SK-N-SH (cell line): ENCODE measurements around the gene HOXC13. TPM values are rescaled to one million over a fixed set of nuclear protein-coding genes. Genes with fewer than 3 reads are reported as not detected.

ENCODE experiments used
- CTCF ChIA-PET: fragments of 300-600, 350-600 bp; formaldehyde crosslinking; extraction: SDS; loops from one replicate; lab custom pipeline; 2021; lab: Yijun Ruan, JAX
- POLR2A ChIA-PET: fragments of 350-600 bp; sonication (Branson Sonifier 250); formaldehyde crosslinking; extraction: SDS; loops from one replicate; lab custom pipeline; 2020; ENCODE audit warnings: antibody characterized with exemption, inconsistent platforms; lab: Yijun Ruan, JAX
- DNase-seq: peaks from one replicate; pipeline ENCODE4 v3.0.0; 2012
- H2AFZ ChIP-seq: fragments of 200-600 bp; sonication (generic); 2 replicates; pipeline ENCODE4 v1.8.1; 2016; ENCODE audit warnings: antibody characterized with exemption, mild to moderate bottlenecking, low read depth
- H3F3A ChIP-seq: fragments of 200-600 bp; sonication (generic); replicated peaks from 2 replicates; pipeline ENCODE3; 2016; ENCODE audit warnings: antibody characterized with exemption, mild to moderate bottlenecking; ENCODE audit not compliant: insufficient read depth
- H3K27ac ChIP-seq, 2 experiments: fragments of 200-500 bp in 1 of 2; fragments of 200-600 bp in 1 of 2; sonication (Bioruptor generic) in 1 of 2; sonication (generic), shearing (Covaris generic) in 1 of 2; 2 replicates each; pipeline versions ENCODE4 v1.5.1 to v1.6.1; 2014 to 2016; ENCODE audit warnings: low read depth in 2 of 2, inconsistent platforms in 1 of 2, low read length in 1 of 2, mild to moderate bottlenecking in 1 of 2, mixed read lengths in 1 of 2
- H3K27me3 ChIP-seq: fragments of 200-600 bp; sonication (generic), shearing (Covaris generic); 2 replicates; pipeline ENCODE4 v1.6.1; 2016; ENCODE audit warnings: mixed run types; ENCODE audit not compliant: insufficient read depth
- H3K36me3 ChIP-seq, 2 experiments: fragments of 200-500 bp in 1 of 2; fragments of 200-600 bp in 1 of 2; sonication (Bioruptor generic) in 1 of 2; sonication (generic) in 1 of 2; replicated peaks in 1 of 2; 2 replicates each; pipeline versions ENCODE3 to v1.5.1; 2014 to 2016; ENCODE audit warnings: low read length in 1 of 2, mild to moderate bottlenecking in 1 of 2; ENCODE audit not compliant: insufficient read depth in 2 of 2, control insufficient read depth in 1 of 2
- H3K4me1 ChIP-seq, 2 experiments: fragments of 200-500 bp in 1 of 2; fragments of 200-600 bp in 1 of 2; sonication (Bioruptor generic) in 1 of 2; sonication (generic), shearing (Covaris generic) in 1 of 2; 2 replicates each; pipeline versions ENCODE4 v1.5.1 to v1.6.1; 2014 to 2016; ENCODE audit warnings: low read depth in 1 of 2, low read length in 1 of 2, mixed run types in 1 of 2; ENCODE audit not compliant: insufficient read depth in 2 of 2, control insufficient read depth in 1 of 2
- H3K4me2 ChIP-seq: fragments of 200-600 bp; sonication (generic), shearing (Covaris generic); 2 replicates; pipeline ENCODE4 v1.6.1; 2017; ENCODE audit warnings: mixed run types
- H3K4me3 ChIP-seq, 2 experiments: fragments of 200-500 bp in 1 of 2; fragments of 200-600 bp in 1 of 2; sonication (Bioruptor generic) in 1 of 2; sonication (generic), shearing (Covaris generic) in 1 of 2; 2 replicates each; pipeline versions ENCODE4 v1.5.1 to v1.8.1; 2014 to 2016; ENCODE audit warnings: low read depth in 2 of 2, inconsistent platforms in 1 of 2, low read length in 1 of 2, mild to moderate bottlenecking in 1 of 2, mixed read lengths in 1 of 2, moderate library complexity in 1 of 2
- H3K79me2 ChIP-seq: fragments of 200-600 bp; sonication (generic); 2 replicates; pipeline ENCODE4 v1.8.1; 2017; ENCODE audit warnings: mild to moderate bottlenecking; ENCODE audit not compliant: insufficient read depth
- H3K9ac ChIP-seq: fragments of 200-600 bp; sonication (generic); 2 replicates; pipeline ENCODE4 v1.6.1; 2017; ENCODE audit warnings: mixed run types
- H3K9me2 ChIP-seq: fragments of 200-600 bp; sonication (generic); 2 replicates; pipeline ENCODE4 v1.6.1; 2017; ENCODE audit warnings: mixed run types
- H3K9me3 ChIP-seq: fragments of 200-600 bp; sonication (generic); 2 replicates; pipeline ENCODE4 v1.6.1; 2017; ENCODE audit warnings: mixed run types, mild to moderate bottlenecking, moderate library complexity
- H4K20me1 ChIP-seq: fragments of 200-600 bp; sonication (generic); 2 replicates; pipeline ENCODE4 v1.6.1; 2017; ENCODE audit warnings: mild to moderate bottlenecking, mixed run types; ENCODE audit not compliant: insufficient read depth
- EP300 ChIP-seq, 2 experiments: IDR thresholded peaks; 2 replicates each; pipeline versions ENCODE4 v1.4.0 to v1.6.1; 2012; ENCODE audit warnings: borderline replicate concordance in 1 of 2, low read depth in 1 of 2, low read length in 1 of 2
- FOXJ3 ChIP-seq: sonication (generic); formaldehyde crosslinking; IDR thresholded peaks from 2 replicates; pipeline ENCODE4 v1.5.1; 2020; ENCODE audit warnings: mild to moderate bottlenecking, missing genetic modification reagents
- GABPA ChIP-seq: IDR thresholded peaks from 2 replicates; pipeline ENCODE4 v1.4.0; 2012; ENCODE audit warnings: low read depth, mild to moderate bottlenecking
- GATA2 ChIP-seq: sonication (generic); formaldehyde crosslinking; IDR thresholded peaks from 2 replicates; pipeline ENCODE4 v1.5.0; 2020; ENCODE audit warnings: mild to moderate bottlenecking, missing genetic modification reagents
- IRF3 ChIP-seq: fragments of 150-350 bp; IDR thresholded peaks from 2 replicates; pipeline ENCODE4 v1.6.1; 2016; ENCODE audit warnings: mild to moderate bottlenecking, low read depth, low read length
- NFIC ChIP-seq: IDR thresholded peaks from 2 replicates; pipeline ENCODE4 v1.4.0; 2012; ENCODE audit warnings: borderline replicate concordance
- POLR2AphosphoS5 ChIP-seq: IDR thresholded peaks from 2 replicates; pipeline ENCODE4 v1.6.1; 2012; ENCODE audit warnings: low read depth, low read length
- RAD21 ChIP-seq: IDR thresholded peaks from 2 replicates; pipeline ENCODE4 v1.6.1; 2012; ENCODE audit warnings: mild to moderate bottlenecking, low read length
- RCOR1 ChIP-seq: fragments of 150-350 bp; IDR thresholded peaks from 2 replicates; pipeline ENCODE4 v1.6.1; 2017; ENCODE audit warnings: antibody characterized with exemption, low read length
- RXRA ChIP-seq: IDR thresholded peaks from 2 replicates; pipeline ENCODE4 v1.4.0; 2012; ENCODE audit warnings: low read depth, mild to moderate bottlenecking, borderline replicate concordance
- TCF12 ChIP-seq: IDR thresholded peaks from 2 replicates; pipeline ENCODE4 v1.4.0; 2012
- USF1 ChIP-seq: IDR thresholded peaks from 2 replicates; pipeline ENCODE4 v1.4.0; 2012; ENCODE audit warnings: low read depth, borderline replicate concordance
- YY1 ChIP-seq: IDR thresholded peaks from 2 replicates; pipeline ENCODE4 v1.4.0; 2012; ENCODE audit warnings: low read depth, mild to moderate bottlenecking
- WGBS: methylation state at CpG from one replicate; pipeline ENCODE4 v1.1.6; 2017; ENCODE audit warnings: low lambda C conversion rate; 5-methylcytosine and 5-hydroxymethylcytosine counted together
- polyA plus RNA-seq, 3 experiments: library from polyadenylated mRNA; depleted of rRNA; stranded (reverse); fragments of >200 nt; gene quantifications; 2 replicates each; pipeline ENCODE4 v1.2.3, GENCODE V29; 2012

Gene HOXC13
- polyA plus RNA-seq, 1 of the 3 experiments (the other 2 are of a cell fraction): not detected

GRCh38 chr12:53970451-53970850 is 31.8 kb downstream of the HOXC13 start (continued):
- TF ChIP-seq YY1 (no peak), GABPA (no peak), RXRA (no peak), GATA2 (CRISPR knock-in tag) (no peak), EP300 (IDR thresholded peaks at IDR 0.05; ENCODE audit: borderline replicate concordance in 1 of 2, low read depth in 1 of 2, low read length in 1 of 2) (no peak)

- peaks cover 3% of the 10 kb centered on the region for H3F3A ChIP-seq
- no peaks in the 10 kb centered on the region for H3K36me3 ChIP-seq
- H3K9me3 ChIP-seq: no peaks in the 10 kb centered on the region
- H3K4me2 ChIP-seq: no peak overlapping the region
- H3K79me2 ChIP-seq: no peaks in the 10 kb centered on the region
- 0 out of 2 replicates have a peak, but pooled peaks cover 2% of the 10 kb centered on the region for H4K20me1 ChIP-seq
- TF ChIP-seq YY1: no peak
- TF ChIP-seq NFIC: no peak
- TF ChIP-seq RCOR1: no peak
- TF ChIP-seq TCF12: no peak
- no peak for TF ChIP-seq USF1
- TF ChIP-seq FOXJ3 (CRISPR knock-in tag): no peak
- no peak for TF ChIP-seq POLR2AphosphoS5
- TF ChIP-seq RAD21: no peak
- H3K27me3 ChIP-seq: peaks cover 100% of the 10 kb centered on the region
- no peak overlapping the region for H3K9ac ChIP-seq
- POLR2A ChIA-PET: no interaction called here
- CTCF ChIA-PET: interaction anchor here (1.8 to 12.7 kb wide), 2 partner anchors 17 to 35 kb away, joined by 6 to 134 read pairs; partner anchors contain the start of gene HOXC10
- DNase-seq: no peak
- 45% methylated on average over 3 of the region's 3 CpGs for WGBS
- H3K9me2 ChIP-seq: no peaks in the 10 kb centered on the region
- no peak overlapping the region for H3K4me3 ChIP-seq
- H2AFZ ChIP-seq: no peak overlapping the region
- H3K27ac ChIP-seq: no peak overlapping the region
- H3K4me1 ChIP-seq: peaks cover 0 to 2% of the 10 kb centered on the region in 2 experiments; a peak in 1 of 4 replicates
Measured at GRCh38 chr12:53971129-53971528, 32.5 kb downstream of the HOXC13 start.

GRCh38 chr12:53971686-53972085 is 33.1 kb downstream of the HOXC13 start:
- 50% methylated on average over 1 of the region's 2 CpGs for WGBS
- Histone ChIP-seq H3K36me3 (no peaks in the 10 kb centered on the region), H2AFZ (no peak overlapping the region), H3K79me2 (no peaks in the 10 kb centered on the region), H3K4me2 (no peak overlapping the region), H3K27me3 (peaks cover 100% of the 10 kb centered on the region), H3K9me3 (no peaks in the 10 kb centered on the region), H3K9me2 (no peaks in the 10 kb centered on the region), H3K27ac (no peak overlapping the region), H3F3A (peaks cover 3% of the 10 kb centered on the region), H3K4me1 (peaks cover 0 to 2% of the 10 kb centered on the region in 2 experiments; a peak in 1 of 4 replicates), H3K9ac (no peak overlapping the region), H3K4me3 (no peak overlapping the region), H4K20me1 (0 out of 2 replicates have a peak, but pooled peaks cover 2% of the 10 kb centered on the region)
- ChIA-PET CTCF (interaction anchor here (1.0 to 12.7 kb wide), 4 partner anchors 10 to 34 kb away, joined by 3 to 134 read pairs (median 4); partner anchors contain the start of genes HOXC10 and HOXC12), POLR2A (no interaction called here)
- TF ChIP-seq IRF3: no peak
- DNase-seq: no peak
